Fibroblast of mammary gland (primary cell): ENCODE data around the gene CD19.
A peak's percentile ranks its signal among the peaks of the same experiment; 100 is the strongest.

ENCODE experiments used
- DNase-seq: peaks from one replicate; pipeline ENCODE4 v3.0.0-alpha.2; 2010; ENCODE audit warnings: low read depth
- H3K4me3 ChIP-seq: 2 replicates; pipeline ENCODE4 v1.5.1; 2011; ENCODE audit warnings: low read depth, mild to moderate bottlenecking, low read length, moderate library complexity; ENCODE audit not compliant: control insufficient read depth
- CTCF ChIP-seq: conservative IDR thresholded peaks from 2 replicates; pipeline ENCODE4 v1.5.1; 2011; ENCODE audit warnings: low read depth, low read length, inconsistent platforms; ENCODE audit not compliant: control insufficient read depth, insufficient read depth

CD19 gene

GRCh38 chr16:28904828-28905227 is 26.9 kb upstream of the CD19 start:
- no peak for DNase-seq
- no peak overlapping the region for H3K4me3 ChIP-seq
- no peak for TF ChIP-seq CTCF

- DNase-seq = no peak
- no peak for TF ChIP-seq CTCF
- no peak overlapping the region for H3K4me3 ChIP-seq
These were observed 26.5 kb upstream of the CD19 start for GRCh38 chr16:28905229-28905754.

GRCh38 chr16:28905800-28906372 is 25.9 kb upstream of the CD19 start:
- DNase-seq = no peak
- no peak overlapping the region for H3K4me3 ChIP-seq
- TF ChIP-seq CTCF = no peak

GRCh38 chr16:28910086-28911031 is 21.4 kb upstream of the CD19 start:
- H3K4me3 ChIP-seq = no peak overlapping the region
- peak; percentile 1 for DNase-seq
- TF ChIP-seq CTCF = no peak

GRCh38 chr16:28912558-28912957 is 19.2 kb upstream of the CD19 start:
- no peak overlapping the region for H3K4me3 ChIP-seq
- DNase-seq = no peak
- no peak for TF ChIP-seq CTCF

GRCh38 chr16:28913946-28914724 is 17.6 kb upstream of the CD19 start:
- DNase-seq = no peak
- no peak for TF ChIP-seq CTCF
- no peak overlapping the region for H3K4me3 ChIP-seq
